HCT116 (cell line): ENCODE data around the gene GPC5. TPM values are rescaled to one million over a fixed set of nuclear protein-coding genes. Genes with fewer than 3 reads are reported as not detected.

Experiments used
- ATAC-seq: fragments of 200-7000 bp; cut with Tn5 transposase; 2 replicates; pipeline ENCODE4 v1.9.1; 2020; ENCODE audit warnings: mild to moderate bottlenecking, moderate library complexity
- BruUV-seq: library from RNA; stranded (reverse); fragments of 400-500 nt; replicated peaks from 2 replicates; lab custom pipeline; 2021; lab: Mats Ljungman, UMichigan
- CTCF ChIA-PET: fragments of 300-600 bp; sonication (Branson Sonifier 250); formaldehyde crosslinking; loops from one replicate; lab custom pipeline; 2021; ENCODE audit warnings: antibody characterized with exemption; lab: Charles Lee
- POLR2A ChIA-PET: fragments of 300-600, 350-600 bp; sonication (Branson Sonifier 250); formaldehyde crosslinking; loops from one replicate; lab custom pipeline; 2021; ENCODE audit warnings: antibody characterized with exemption; lab: Charles Lee
- RAD21 ChIA-PET, 2 experiments: fragments of 300-600 bp; sonication (Branson Sonifier 250); formaldehyde crosslinking; loops; one replicate each; lab custom pipeline; 2023; ENCODE audit warnings: low total read pairs in 2 of 2; ENCODE audit not compliant: uncharacterized antibody in 2 of 2, unreplicated experiment in 2 of 2, low non-redundant PET in 1 of 2; lab: Charles Lee
- DNase-seq: peaks from one replicate; pipeline ENCODE4 v3.0.0-alpha.2; 2010; ENCODE audit warnings: low read depth, low spot score
- H2AFZ ChIP-seq: fragments of 200-600 bp; shearing (Covaris generic), sonication (generic); 2 replicates; pipeline ENCODE4 v1.6.1; 2017; ENCODE audit warnings: low read depth, mixed run types, mixed read lengths, antibody characterized with exemption, low read length; ENCODE audit not compliant: poor library complexity, severe bottlenecking
- H3K27ac ChIP-seq: 2 replicates; pipeline ENCODE4 v1.5.1; 2012; ENCODE audit warnings: low read depth, low read length
- H3K27me3 ChIP-seq: fragments of 200-600 bp; sonication (generic); 2 replicates; pipeline ENCODE4 v1.6.1; 2016; ENCODE audit warnings: mixed run types, low read length, mixed read lengths; ENCODE audit not compliant: insufficient read depth
- H3K36me3 ChIP-seq, 2 experiments: fragments of 200-500 bp in 1 of 2; fragments of 200-600 bp in 1 of 2; sonication (Bioruptor generic) in 1 of 2; sonication (generic) in 1 of 2; 2 replicates each; pipeline versions ENCODE4 v1.5.1 to v1.6.1; 2014 to 2016; ENCODE audit warnings: low read length in 2 of 2, inconsistent platforms in 1 of 2, mixed read lengths in 1 of 2, mixed run types in 1 of 2; ENCODE audit not compliant: insufficient read depth in 2 of 2, control insufficient read depth in 1 of 2
- H3K4me1 ChIP-seq, 2 experiments: fragments of 200-600 bp in 1 of 2; sonication (generic) in 1 of 2; 2 replicates each; pipeline versions ENCODE4 v1.5.1 to v1.6.1; 2012 to 2017; ENCODE audit warnings: low read length in 2 of 2, inconsistent platforms in 1 of 2, mild to moderate bottlenecking in 1 of 2, mixed read lengths in 1 of 2, mixed run types in 1 of 2, moderate library complexity in 1 of 2; ENCODE audit not compliant: insufficient read depth in 2 of 2, control insufficient read depth in 1 of 2
- H3K4me2 ChIP-seq: fragments of 200-600 bp; sonication (generic); 2 replicates; pipeline ENCODE4 v1.6.1; 2017; ENCODE audit warnings: mixed run types, low read length, mixed read lengths
- H3K4me3 ChIP-seq, 2 experiments: fragments of 200-600 bp in 1 of 2; sonication (generic) in 1 of 2; replicated peaks in 1 of 2; 2 replicates each; pipeline ENCODE4 v1.5.1; 2011 to 2016; ENCODE audit warnings: low read length in 2 of 2, control low read depth in 1 of 2, low read depth in 1 of 2, mild to moderate bottlenecking in 1 of 2, mixed read lengths in 1 of 2, mixed run types in 1 of 2
- H3K79me2 ChIP-seq: fragments of 200-600 bp; sonication (generic); 2 replicates; pipeline ENCODE4 v1.6.1; 2017; ENCODE audit warnings: mild to moderate bottlenecking, mixed run types, low read length, moderate library complexity, mixed read lengths; ENCODE audit not compliant: insufficient read depth
- H3K9ac ChIP-seq: fragments of 200-600 bp; sonication (generic); 2 replicates; pipeline ENCODE4 v1.6.1; 2016; ENCODE audit warnings: low read length, mixed read lengths
- H3K9me2 ChIP-seq: fragments of 200-600 bp; sonication (generic), shearing (Covaris generic); 2 replicates; pipeline ENCODE4 v1.6.1; 2017; ENCODE audit warnings: mixed run types, mild to moderate bottlenecking, moderate library complexity; ENCODE audit not compliant: insufficient read depth
- H3K9me3 ChIP-seq, 2 experiments: fragments of 200-500 bp in 1 of 2; fragments of 200-600 bp in 1 of 2; sonication (Bioruptor generic) in 1 of 2; sonication (generic) in 1 of 2; 2 replicates each; pipeline ENCODE4 v1.6.1; 2014 to 2017; ENCODE audit warnings: low read length in 2 of 2, mixed read lengths in 2 of 2, inconsistent platforms in 1 of 2, low read depth in 1 of 2, mild to moderate bottlenecking in 1 of 2, mixed run types in 1 of 2, moderate library complexity in 1 of 2; ENCODE audit not compliant: control insufficient read depth in 1 of 2, insufficient read depth in 1 of 2
- H4K20me1 ChIP-seq: fragments of 200-600 bp; sonication (generic), shearing (Covaris generic); 2 replicates; pipeline ENCODE4 v1.6.1; 2017; ENCODE audit warnings: mixed run types, mild to moderate bottlenecking, moderate library complexity; ENCODE audit not compliant: insufficient read depth
- CEBPB ChIP-seq: IDR thresholded peaks from 2 replicates; pipeline ENCODE4 v1.6.1; 2012; ENCODE audit warnings: low read depth
- EGR1 ChIP-seq: IDR thresholded peaks from 2 replicates; pipeline ENCODE4 v1.6.1; 2012; ENCODE audit warnings: low read depth
- ELF1 ChIP-seq: IDR thresholded peaks from 2 replicates; pipeline ENCODE4 v1.6.1; 2012; ENCODE audit warnings: low read depth, borderline replicate concordance
- EZH2 ChIP-seq: fragments of 200-600 bp; sonication (generic); IDR thresholded peaks from 2 replicates; pipeline ENCODE4 v1.6.1; 2017; ENCODE audit warnings: antibody characterized with exemption, mixed run types
- FOSL1 ChIP-seq: IDR thresholded peaks from 2 replicates; pipeline ENCODE4 v1.6.1; 2012; ENCODE audit warnings: low read depth
- RAD21 ChIP-seq: IDR thresholded peaks from 2 replicates; pipeline ENCODE4 v1.6.1; 2012; ENCODE audit warnings: low read depth, mild to moderate bottlenecking
- SIN3A ChIP-seq: IDR thresholded peaks from 2 replicates; pipeline ENCODE4 v1.6.1; 2012; ENCODE audit warnings: low read depth
- SP1 ChIP-seq: IDR thresholded peaks from 2 replicates; pipeline ENCODE4 v1.6.1; 2012; ENCODE audit warnings: low read depth
- SRF ChIP-seq: IDR thresholded peaks from 2 replicates; pipeline ENCODE4 v1.6.1; 2012; ENCODE audit warnings: low read depth
- TCF7L2 ChIP-seq: IDR thresholded peaks from 2 replicates; pipeline ENCODE4 v1.7.0; 2011; ENCODE audit warnings: borderline replicate concordance, inconsistent platforms; ENCODE audit not compliant: insufficient read depth, insufficient read length; ENCODE audit errors: extremely low read depth
- ZBTB33 ChIP-seq: IDR thresholded peaks from 2 replicates; pipeline ENCODE4 v1.6.1; 2011; ENCODE audit warnings: mild to moderate bottlenecking, low read length, moderate library complexity; ENCODE audit not compliant: insufficient replicate concordance; ENCODE audit errors: extremely low read depth
- ZFX ChIP-seq: fragments of 450-650 bp; IDR thresholded peaks from 2 replicates; pipeline ENCODE4 v1.6.1; 2017
- ZNF274 ChIP-seq: fragments of 200-500 bp; sonication (Bioruptor generic); IDR thresholded peaks from 2 replicates; pipeline ENCODE4 v1.6.1; 2014; ENCODE audit warnings: mild to moderate bottlenecking, low read depth, low read length, inconsistent platforms
- intact Hi-C: fragments of 100-400 bp; cut with micrococcal nuclease; formaldehyde crosslinking; loops from 2 replicates; pipeline ENCODE4 v1.10.0; 2022
- total RNA-seq: library from RNA; stranded (reverse); gene quantifications from one replicate; pipeline ENCODE4 v1.2.1, GENCODE V29; 2021; ENCODE audit not compliant: unreplicated experiment
- TF ChIP-seq, protein P1 (sequence below): IDR thresholded peaks from 2 replicates; pipeline ENCODE4 v1.6.1; 2012
- TF ChIP-seq, protein P2 (sequence below): IDR thresholded peaks from 2 replicates; pipeline ENCODE4 v1.6.1; 2012; ENCODE audit warnings: low read depth
- TF ChIP-seq, protein P3 (sequence below): IDR thresholded peaks from 2 replicates; pipeline ENCODE4 v1.6.1; 2012

Gene GPC5
- total RNA-seq, 1 experiment from 2014 or later, result not detected

DNA sequence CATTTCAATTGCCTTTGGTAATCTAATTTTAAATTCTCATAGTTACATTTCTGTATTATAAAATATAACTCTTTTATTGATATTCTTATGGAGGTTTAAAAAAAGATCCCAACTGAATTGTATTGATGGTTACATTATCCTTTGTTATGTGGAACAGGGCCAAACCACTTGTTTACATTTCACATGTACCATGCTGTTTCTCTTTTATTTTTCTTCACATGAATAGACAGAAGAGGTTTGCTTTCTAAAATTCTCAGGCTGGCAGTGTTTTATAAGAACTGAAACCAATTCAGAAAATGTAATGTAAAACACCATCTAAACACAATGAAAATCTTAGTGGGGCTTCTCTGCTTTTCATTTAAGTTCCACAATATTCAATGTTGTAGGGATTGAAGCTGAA lies 122.5 kb downstream of the GPC5 start:
- no peak for TF ChIP-seq ELF1
- TF ChIP-seq TCF7L2, result no peak
- no peak for TF ChIP-seq EZH2
- no peak for TF ChIP-seq SRF
- no peak for TF ChIP-seq ZFX
- TF ChIP-seq, protein P1, sequence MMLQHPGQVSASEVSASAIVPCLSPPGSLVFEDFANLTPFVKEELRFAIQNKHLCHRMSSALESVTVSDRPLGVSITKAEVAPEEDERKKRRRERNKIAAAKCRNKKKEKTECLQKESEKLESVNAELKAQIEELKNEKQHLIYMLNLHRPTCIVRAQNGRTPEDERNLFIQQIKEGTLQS, result no peak
- no peak for TF ChIP-seq FOSL1
- no peak for TF ChIP-seq SIN3A
- TF ChIP-seq ZNF274, result no peak
- TF ChIP-seq, protein P2, sequence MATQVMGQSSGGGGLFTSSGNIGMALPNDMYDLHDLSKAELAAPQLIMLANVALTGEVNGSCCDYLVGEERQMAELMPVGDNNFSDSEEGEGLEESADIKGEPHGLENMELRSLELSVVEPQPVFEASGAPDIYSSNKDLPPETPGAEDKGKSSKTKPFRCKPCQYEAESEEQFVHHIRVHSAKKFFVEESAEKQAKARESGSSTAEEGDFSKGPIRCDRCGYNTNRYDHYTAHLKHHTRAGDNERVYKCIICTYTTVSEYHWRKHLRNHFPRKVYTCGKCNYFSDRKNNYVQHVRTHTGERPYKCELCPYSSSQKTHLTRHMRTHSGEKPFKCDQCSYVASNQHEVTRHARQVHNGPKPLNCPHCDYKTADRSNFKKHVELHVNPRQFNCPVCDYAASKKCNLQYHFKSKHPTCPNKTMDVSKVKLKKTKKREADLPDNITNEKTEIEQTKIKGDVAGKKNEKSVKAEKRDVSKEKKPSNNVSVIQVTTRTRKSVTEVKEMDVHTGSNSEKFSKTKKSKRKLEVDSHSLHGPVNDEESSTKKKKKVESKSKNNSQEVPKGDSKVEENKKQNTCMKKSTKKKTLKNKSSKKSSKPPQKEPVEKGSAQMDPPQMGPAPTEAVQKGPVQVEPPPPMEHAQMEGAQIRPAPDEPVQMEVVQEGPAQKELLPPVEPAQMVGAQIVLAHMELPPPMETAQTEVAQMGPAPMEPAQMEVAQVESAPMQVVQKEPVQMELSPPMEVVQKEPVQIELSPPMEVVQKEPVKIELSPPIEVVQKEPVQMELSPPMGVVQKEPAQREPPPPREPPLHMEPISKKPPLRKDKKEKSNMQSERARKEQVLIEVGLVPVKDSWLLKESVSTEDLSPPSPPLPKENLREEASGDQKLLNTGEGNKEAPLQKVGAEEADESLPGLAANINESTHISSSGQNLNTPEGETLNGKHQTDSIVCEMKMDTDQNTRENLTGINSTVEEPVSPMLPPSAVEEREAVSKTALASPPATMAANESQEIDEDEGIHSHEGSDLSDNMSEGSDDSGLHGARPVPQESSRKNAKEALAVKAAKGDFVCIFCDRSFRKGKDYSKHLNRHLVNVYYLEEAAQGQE, result no peak
- no peak for TF ChIP-seq ZBTB33
- no peak for TF ChIP-seq SP1
- TF ChIP-seq, protein P3, sequence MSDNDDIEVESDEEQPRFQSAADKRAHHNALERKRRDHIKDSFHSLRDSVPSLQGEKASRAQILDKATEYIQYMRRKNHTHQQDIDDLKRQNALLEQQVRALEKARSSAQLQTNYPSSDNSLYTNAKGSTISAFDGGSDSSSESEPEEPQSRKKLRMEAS, result no peak
- TF ChIP-seq RAD21, result no peak
- no peak for TF ChIP-seq EGR1
- no peak for TF ChIP-seq CEBPB
- RAD21 ChIA-PET, result no interaction called here
- no peak for ATAC-seq

More for the DNA sequence above, 122.5 kb downstream of the GPC5 start:
- no peak overlapping the region for H3K4me2 ChIP-seq
- no peaks in the 10 kb centered on the region for H3K27me3 ChIP-seq
- no peaks in the 10 kb centered on the region for H3K4me1 ChIP-seq
- no peaks in the 10 kb centered on the region for H3K9me2 ChIP-seq
- intact Hi-C loops, result no loop called here
- H3K79me2 ChIP-seq, result no peaks in the 10 kb centered on the region
- H3K36me3 ChIP-seq, result no peaks in the 10 kb centered on the region
- no peak overlapping the region for H2AFZ ChIP-seq
- peaks cover 0 to 1% of the 10 kb centered on the region in 2 experiments; a peak in 2 of 4 replicates for H3K9me3 ChIP-seq
- no peak overlapping the region for H3K9ac ChIP-seq
- no peaks in the 10 kb centered on the region for H4K20me1 ChIP-seq
- CTCF ChIA-PET, result no interaction called here
- POLR2A ChIA-PET, result no interaction called here
- H3K27ac ChIP-seq, result no peak overlapping the region
- H3K4me3 ChIP-seq, result no peak overlapping the region
- no peak for DNase-seq
- BruUV-seq, result no TSS peak
